ENCODE data around the gene DAZ3. TPM values are rescaled to one million over a fixed set of nuclear protein-coding genes. Genes with fewer than 3 reads are reported as not detected.

The DAZ3 gene
- not detected in 2 replicates for total RNA-seq

DNA sequence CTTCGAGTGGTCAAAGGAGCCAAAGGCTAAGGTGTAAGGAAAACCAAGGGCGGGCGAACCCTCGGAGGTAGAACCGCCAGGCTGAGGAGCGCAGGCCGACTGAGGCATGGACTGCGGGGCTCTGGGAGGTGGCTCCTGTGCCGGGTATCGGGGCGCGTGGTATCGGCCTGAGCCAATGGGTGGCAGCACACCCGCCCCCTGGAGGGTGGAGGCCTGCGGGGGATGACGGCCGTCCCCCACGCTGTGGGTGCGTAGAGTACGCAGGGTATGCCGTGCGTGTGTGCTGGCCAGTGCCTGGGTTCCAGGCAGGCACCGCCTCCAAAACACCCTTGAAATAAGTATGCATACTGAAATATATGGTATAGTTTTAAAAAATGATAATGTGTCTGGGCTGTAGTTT lies at the start of gene DAZ3:
Gene DAZ3 (minus strand): TSS at position 101 of the 400 bp plus-strand sequence. CDS start 208 bp downstream, outside the sequence.

GRCh38 chrY:24833619-24834018 lies 20.4 kb upstream of the DAZ3 start, which contains the start of gene DAZ4:
Gene DAZ4, plus strand, starts transcription at chrY:24833919. Its CDS starts 208 bp downstream, at chrY:24834127.

Other genes starting within 250 kb of the DAZ3 start
- gene BPY2B, start 195.4 kb downstream of the DAZ3 start, total RNA-seq, result not detected in 2 replicates
- not detected in 2 replicates for gene DAZ4, start 20.5 kb upstream of the DAZ3 start, total RNA-seq
- not detected in 2 replicates for gene BPY2C, start 238.7 kb upstream of the DAZ3 start, total RNA-seq